GM19193 (cell line): ENCODE measurements around the gene TAL1.

Experiments used
- POLR2A ChIP-seq: IDR thresholded peaks from 4 replicates; pipeline ENCODE4 v1.6.1; 2011; ENCODE audit not compliant: insufficient read depth, insufficient read length; ENCODE audit errors: extremely low read depth

The TAL1 gene

GRCh38 chr1:47223174-47223920 lies 8.7 kb downstream of the TAL1 start:
- TF ChIP-seq POLR2A, result no peak

DNA sequence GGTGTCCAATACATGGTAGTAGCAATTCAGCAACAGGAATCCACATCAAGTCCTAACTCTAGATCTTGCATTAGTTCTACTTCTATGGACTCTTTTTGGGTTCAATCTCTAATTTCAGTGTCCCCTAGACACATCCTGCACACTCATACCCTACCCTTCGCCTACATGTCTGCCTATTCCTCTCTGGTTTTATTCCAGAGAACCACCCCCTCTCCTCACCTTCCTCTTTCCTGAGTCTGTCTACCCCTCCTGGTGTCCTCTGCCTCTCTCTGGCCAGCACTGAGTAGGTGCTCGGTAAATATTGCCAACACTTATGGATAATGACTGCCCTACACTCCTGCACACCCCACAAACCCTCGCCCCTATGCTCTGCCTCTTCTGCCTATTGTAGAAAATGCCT lies 9.5 kb downstream of the TAL1 start:
- no peak for TF ChIP-seq POLR2A

DNA sequence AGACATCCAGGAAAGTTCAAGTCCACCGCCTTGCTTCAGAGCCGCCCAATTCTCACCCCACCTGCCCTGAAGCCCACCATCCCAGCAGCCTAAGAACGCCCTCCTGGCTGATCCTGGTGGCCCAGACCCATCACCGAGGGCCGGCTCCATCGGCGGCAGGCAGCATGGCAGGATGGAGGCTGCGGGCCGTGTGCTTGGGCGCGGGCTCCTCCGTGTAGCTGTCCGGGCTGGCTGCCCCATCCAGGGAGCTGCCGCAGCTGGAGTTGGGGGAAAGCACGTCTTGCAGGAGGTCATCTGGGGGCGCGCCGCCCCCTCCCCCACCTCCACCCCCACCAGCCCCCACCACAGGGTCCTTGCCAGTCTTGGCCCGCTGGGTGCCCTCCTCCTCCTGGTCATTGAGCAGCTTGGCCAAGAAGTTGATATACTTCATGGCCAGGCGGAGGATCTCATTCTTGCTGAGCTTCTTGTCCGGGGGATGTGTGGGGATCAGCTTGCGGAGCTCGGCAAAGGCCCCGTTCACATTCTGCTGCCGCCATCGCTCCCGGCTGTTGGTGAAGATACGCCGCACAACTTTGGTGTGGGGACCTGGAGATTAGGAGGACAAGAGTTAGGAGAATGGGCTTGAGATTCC lies 12.3 kb downstream of the TAL1 start:
- TF ChIP-seq POLR2A, result no peak

DNA sequence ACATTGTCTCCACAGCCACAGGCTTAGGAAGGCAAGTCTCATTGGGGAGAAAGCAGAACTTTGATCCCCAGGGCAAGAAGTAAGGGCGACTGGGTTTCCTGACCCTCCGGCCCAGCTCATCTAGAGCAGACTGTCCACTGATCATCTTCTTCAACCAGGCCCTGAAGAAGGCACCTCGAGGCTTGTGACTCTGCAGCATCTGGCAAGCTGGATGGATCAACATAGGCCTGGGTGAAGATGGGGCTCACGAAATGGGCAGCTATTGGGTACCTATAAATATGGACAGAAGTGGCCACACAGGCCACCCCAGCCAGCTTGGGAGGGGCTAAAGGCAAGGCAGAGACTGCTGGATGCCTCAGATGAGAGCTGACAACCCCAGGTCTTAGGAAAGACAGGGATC lies 13.0 kb downstream of the TAL1 start:
- no peak for TF ChIP-seq POLR2A

DNA sequence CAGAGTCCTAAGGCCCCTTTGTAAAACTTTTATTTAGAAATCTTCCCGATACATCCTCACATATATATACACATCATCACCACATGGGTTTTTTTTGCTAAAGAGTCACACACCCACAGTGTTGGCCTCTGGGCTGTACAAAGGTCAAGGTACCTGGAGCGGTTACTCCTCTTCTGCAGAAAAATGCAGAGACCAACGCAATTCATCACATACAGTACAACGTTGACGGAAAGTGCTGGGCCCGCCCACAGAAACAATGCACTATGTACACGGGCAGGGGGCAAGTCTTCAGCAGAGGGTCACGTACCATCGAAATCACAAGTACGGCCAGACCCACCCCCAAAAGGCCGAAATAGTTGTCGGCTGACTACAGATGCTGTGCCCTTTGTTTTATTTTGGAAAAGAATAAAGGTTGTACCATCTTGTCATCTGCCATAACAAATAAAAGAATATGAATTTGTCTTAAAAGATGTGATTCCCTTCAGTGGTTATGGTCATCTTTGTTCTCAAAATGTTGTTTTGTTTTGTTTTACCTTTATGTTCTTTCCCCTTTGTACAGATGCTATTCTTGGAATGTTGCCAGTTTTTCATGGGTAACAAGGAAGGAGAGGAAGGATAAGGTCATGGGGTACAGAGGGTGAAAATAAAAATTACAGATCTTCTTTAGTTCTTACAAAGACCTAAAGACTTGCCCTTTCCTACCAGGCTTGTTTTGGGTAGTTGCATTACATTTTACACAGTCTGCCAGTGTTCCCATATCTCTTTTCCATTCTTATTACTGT lies 15.6 kb downstream of the TAL1 start:
- no peak for TF ChIP-seq POLR2A

GRCh38 chr1:47215713-47216112 lies 16.3 kb downstream of the TAL1 start:
- no peak for TF ChIP-seq POLR2A

- no peak for TF ChIP-seq POLR2A
These were observed 17.5 kb downstream of the TAL1 start for GRCh38 chr1:47214549-47214948.

GRCh38 chr1:47213230-47213963 lies 18.6 kb downstream of the TAL1 start:
- no peak for TF ChIP-seq POLR2A

- no peak for TF ChIP-seq POLR2A
These were observed 19.3 kb downstream of the TAL1 start for GRCh38 chr1:47212636-47213229.

- TF ChIP-seq POLR2A, result no peak
These were observed 20.2 kb downstream of the TAL1 start for GRCh38 chr1:47211796-47212269.

- TF ChIP-seq POLR2A, result no peak
These were observed 21.4 kb downstream of the TAL1 start for GRCh38 chr1:47210666-47211065.

GRCh38 chr1:47209725-47210325 lies 22.2 kb downstream of the TAL1 start:
- TF ChIP-seq POLR2A, result no peak

GRCh38 chr1:47209091-47209490 lies 22.9 kb downstream of the TAL1 start:
- TF ChIP-seq POLR2A, result no peak

DNA sequence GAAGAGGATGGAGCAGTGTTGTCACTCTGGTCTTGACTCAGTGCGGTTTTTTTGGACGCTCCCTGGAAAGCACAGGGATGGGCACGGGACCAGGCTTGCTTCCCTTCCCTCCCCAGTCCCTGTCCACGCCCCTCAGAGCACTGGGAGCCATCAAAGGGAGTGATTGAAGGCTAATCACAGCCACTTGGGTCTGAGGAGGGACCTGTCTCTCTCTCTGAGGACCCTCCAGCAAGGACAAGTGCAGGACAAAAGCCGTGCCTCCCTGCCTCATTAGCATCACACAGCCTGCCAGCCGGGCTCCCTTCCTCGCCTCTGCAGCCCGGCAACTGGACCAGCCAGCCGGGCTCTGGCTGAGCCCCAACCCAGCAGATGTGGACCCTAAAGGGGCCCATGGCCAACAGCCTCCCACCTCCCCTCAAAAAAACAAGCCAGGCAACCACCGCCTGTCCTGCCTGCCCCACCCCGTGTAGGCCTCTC lies 23.6 kb downstream of the TAL1 start:
- no peak for TF ChIP-seq POLR2A
